Hepatocyte (in vitro differentiated cells): ENCODE data around the gene RIPOR2. TPM values are rescaled to one million over a fixed set of nuclear protein-coding genes. Genes with fewer than 3 reads are reported as not detected.

Source experiments
- DNase-seq: peaks from one replicate; pipeline ENCODE4 v3.0.0-alpha.2; 2016; ENCODE audit warnings: low spot score
- H2AFZ ChIP-seq: fragments of 200-600 bp; sonication (generic); 2 replicates; pipeline ENCODE4 v1.6.0; 2016; ENCODE audit warnings: antibody characterized with exemption, mild to moderate bottlenecking
- H3K27ac ChIP-seq: fragments of 200-600 bp; sonication (generic); 2 replicates; pipeline ENCODE4 v1.5.1; 2016; ENCODE audit warnings: mild to moderate bottlenecking
- H3K27me3 ChIP-seq: fragments of 200-600 bp; sonication (generic); 2 replicates; pipeline ENCODE4 v1.6.1; 2016
- H3K36me3 ChIP-seq: fragments of 200-600 bp; sonication (generic); replicated peaks from 2 replicates; pipeline ENCODE4 v1.5.1; 2016; ENCODE audit warnings: low read depth; ENCODE audit not compliant: insufficient read depth
- H3K4me1 ChIP-seq: fragments of 200-600 bp; sonication (generic); 2 replicates; pipeline ENCODE4 v1.5.1; 2016; ENCODE audit warnings: mild to moderate bottlenecking, moderate library complexity; ENCODE audit not compliant: insufficient read depth
- H3K4me2 ChIP-seq: fragments of 200-600 bp; sonication (generic); 2 replicates; pipeline ENCODE4 v1.6.0; 2016
- H3K4me3 ChIP-seq: fragments of 200-600 bp; sonication (generic); 2 replicates; pipeline ENCODE4 v1.5.1; 2016; ENCODE audit warnings: mild to moderate bottlenecking
- H3K79me2 ChIP-seq: fragments of 200-600 bp; sonication (generic); 2 replicates; pipeline ENCODE4 v1.6.0; 2017; ENCODE audit warnings: mild to moderate bottlenecking
- H3K9me2 ChIP-seq: fragments of 200-600 bp; sonication (generic); replicated peaks from 2 replicates; pipeline ENCODE4 v1.6.0; 2017; ENCODE audit warnings: mild to moderate bottlenecking; ENCODE audit not compliant: insufficient read depth
- H3K9me3 ChIP-seq: fragments of 200-600 bp; sonication (generic); 2 replicates; pipeline ENCODE4 v1.5.1; 2016; ENCODE audit warnings: low read depth, mild to moderate bottlenecking
- H4K20me1 ChIP-seq: fragments of 200-600 bp; sonication (generic); 2 replicates; pipeline ENCODE4 v1.6.0; 2016; ENCODE audit warnings: mild to moderate bottlenecking; ENCODE audit not compliant: insufficient read depth, poor library complexity, severe bottlenecking
- EZH2 ChIP-seq: fragments of 200-600 bp; sonication (generic); IDR thresholded peaks from 2 replicates; pipeline ENCODE4 v1.6.1; 2016; ENCODE audit warnings: antibody characterized with exemption, mild to moderate bottlenecking, borderline replicate concordance
- EZH2phosphoT487 ChIP-seq: fragments of 200-600 bp; sonication (generic); IDR thresholded peaks from one replicate; pipeline ENCODE4 v1.6.1; 2018; ENCODE audit warnings: antibody characterized with exemption, mild to moderate bottlenecking, low read depth, moderate library complexity; ENCODE audit not compliant: unreplicated experiment, severe bottlenecking
- WGBS: methylation state at CpG from one replicate; pipeline ENCODE4 v1.1.6; 2016; ENCODE audit warnings: low lambda C conversion rate; ENCODE audit errors: missing lambda C conversion rate; 5-methylcytosine and 5-hydroxymethylcytosine counted together
- polyA plus RNA-seq: library from polyadenylated mRNA; unstranded; fragments of >200 nt; fragmentation: Nextera tagmentation; extraction: Ambion mirVana; gene quantifications from 2 replicates; pipeline ENCODE4 v1.2.1, GENCODE V29; 2016
- total RNA-seq: library from RNA; depleted of rRNA; stranded (reverse); fragments of >200 nt; gene quantifications from 2 replicates; pipeline ENCODE4 v1.2.3, GENCODE V29; 2014
- TF ChIP-seq, protein P1 (sequence below): fragments of 200-600 bp; sonication (generic); IDR thresholded peaks from 2 replicates; pipeline ENCODE4 v1.5.1; 2016; ENCODE audit warnings: antibody characterized with exemption, mild to moderate bottlenecking; ENCODE audit not compliant: poor library complexity

The RIPOR2 gene
- total and polyA plus RNA-seq, 2 experiments from 2014 or later, result 11.8 to 17.3 TPM

DNA sequence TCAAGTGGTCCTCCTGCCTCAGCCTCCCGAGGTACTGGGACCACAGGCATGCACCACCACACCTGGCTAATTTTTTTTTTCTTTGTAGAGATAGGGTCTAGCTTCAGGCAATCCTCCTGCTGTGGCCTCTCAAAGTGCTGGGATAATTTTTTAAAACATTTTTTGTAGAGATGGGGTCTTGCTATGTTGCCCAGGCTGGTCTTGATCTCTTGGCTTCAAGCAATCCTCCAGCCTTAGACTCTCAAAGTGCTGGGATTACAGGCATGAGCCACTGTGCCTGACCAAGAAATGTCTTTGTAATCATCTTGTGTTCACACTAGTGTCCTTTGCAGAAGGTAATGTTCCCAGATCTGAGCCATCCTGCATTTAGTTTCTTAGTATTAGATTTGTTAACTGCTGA lies 61.6 kb downstream of the RIPOR2 start:
- H2AFZ ChIP-seq, result no peak overlapping the region

DNA sequence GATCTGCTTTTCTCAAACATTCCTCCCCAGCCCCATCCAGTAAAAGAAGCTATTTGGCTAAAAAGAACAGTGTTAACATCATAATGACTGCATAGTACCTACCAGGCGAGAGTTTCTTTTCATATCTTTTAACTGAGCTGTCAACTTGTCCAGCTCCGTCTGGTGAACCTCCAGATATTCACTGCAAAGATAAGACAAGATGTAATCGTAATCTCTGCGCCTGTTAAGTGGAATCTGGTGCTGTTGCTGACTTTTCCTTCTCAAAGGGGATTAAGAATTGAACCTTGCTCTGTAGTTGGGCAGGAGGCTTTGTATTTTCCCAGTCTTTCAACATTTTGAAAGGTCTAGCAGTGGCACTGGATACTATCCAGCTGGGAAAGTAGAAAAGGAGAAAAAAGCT lies 63.0 kb downstream of the RIPOR2 start:
- Histone ChIP-seq H3K27ac (peak overlapping the region; percentile 4), H3K4me1 (peaks cover 7% of the 10 kb centered on the region), H3K9me3 (no peaks in the 10 kb centered on the region), H3K79me2 (no peaks in the 10 kb centered on the region), H4K20me1 (no peaks in the 10 kb centered on the region), H3K36me3 (no peaks in the 10 kb centered on the region), H3K9me2 (no peaks in the 10 kb centered on the region), H2AFZ (no peak overlapping the region), H3K4me2 (no peak overlapping the region), H3K27me3 (no peaks in the 10 kb centered on the region), H3K4me3 (no peak overlapping the region)
- DNase-seq, result peak; percentile 28
- WGBS, result 14% methylated on average over 4 of the region's 4 CpGs
- no peak for TF ChIP-seq EZH2phosphoT487
- no peak for TF ChIP-seq EZH2
- TF ChIP-seq, protein P1, sequence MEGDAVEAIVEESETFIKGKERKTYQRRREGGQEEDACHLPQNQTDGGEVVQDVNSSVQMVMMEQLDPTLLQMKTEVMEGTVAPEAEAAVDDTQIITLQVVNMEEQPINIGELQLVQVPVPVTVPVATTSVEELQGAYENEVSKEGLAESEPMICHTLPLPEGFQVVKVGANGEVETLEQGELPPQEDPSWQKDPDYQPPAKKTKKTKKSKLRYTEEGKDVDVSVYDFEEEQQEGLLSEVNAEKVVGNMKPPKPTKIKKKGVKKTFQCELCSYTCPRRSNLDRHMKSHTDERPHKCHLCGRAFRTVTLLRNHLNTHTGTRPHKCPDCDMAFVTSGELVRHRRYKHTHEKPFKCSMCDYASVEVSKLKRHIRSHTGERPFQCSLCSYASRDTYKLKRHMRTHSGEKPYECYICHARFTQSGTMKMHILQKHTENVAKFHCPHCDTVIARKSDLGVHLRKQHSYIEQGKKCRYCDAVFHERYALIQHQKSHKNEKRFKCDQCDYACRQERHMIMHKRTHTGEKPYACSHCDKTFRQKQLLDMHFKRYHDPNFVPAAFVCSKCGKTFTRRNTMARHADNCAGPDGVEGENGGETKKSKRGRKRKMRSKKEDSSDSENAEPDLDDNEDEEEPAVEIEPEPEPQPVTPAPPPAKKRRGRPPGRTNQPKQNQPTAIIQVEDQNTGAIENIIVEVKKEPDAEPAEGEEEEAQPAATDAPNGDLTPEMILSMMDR, result no peak

More for the DNA sequence above, 61.6 kb downstream of the RIPOR2 start:
- 90% methylated on average over 1 of the region's 1 CpG for WGBS
- Histone ChIP-seq H3K4me1 (peaks cover 7% of the 10 kb centered on the region), H3K9me2 (no peaks in the 10 kb centered on the region), H3K36me3 (no peaks in the 10 kb centered on the region), H3K9me3 (no peaks in the 10 kb centered on the region), H4K20me1 (no peaks in the 10 kb centered on the region), H3K79me2 (no peaks in the 10 kb centered on the region), H3K4me3 (no peak overlapping the region), H3K4me2 (no peak overlapping the region), H3K27me3 (no peaks in the 10 kb centered on the region), H3K27ac (no peak overlapping the region)
- TF ChIP-seq EZH2phosphoT487 (no peak), EZH2 (no peak)
- TF ChIP-seq, protein P1, result no peak
- DNase-seq, result no peak

DNA sequence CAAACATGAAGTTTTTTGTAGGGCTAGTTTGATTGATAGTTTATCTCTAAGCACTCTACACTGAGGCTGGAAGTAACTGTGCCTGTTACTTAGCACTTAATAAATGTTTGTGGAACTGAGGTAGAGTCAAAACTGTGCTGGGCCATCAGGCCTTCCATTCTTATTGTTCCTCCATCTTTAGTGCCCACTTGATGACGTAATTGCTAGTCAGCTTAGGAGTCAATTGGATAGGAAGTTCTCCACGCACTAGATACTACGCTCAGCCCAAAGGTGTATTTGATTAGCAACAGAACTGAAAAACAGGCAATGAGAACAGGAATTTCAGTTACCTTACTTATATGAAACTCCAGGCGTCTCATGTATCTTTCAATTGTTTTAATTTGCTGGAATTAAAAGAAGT lies 67.0 kb downstream of the RIPOR2 start:
- Histone ChIP-seq H3K27me3 (no peaks in the 10 kb centered on the region), H3K9me2 (no peaks in the 10 kb centered on the region), H3K4me2 (no peak overlapping the region), H2AFZ (no peak overlapping the region), H3K27ac (no peak overlapping the region), H4K20me1 (no peaks in the 10 kb centered on the region), H3K79me2 (no peaks in the 10 kb centered on the region), H3K36me3 (no peaks in the 10 kb centered on the region), H3K4me3 (no peak overlapping the region), H3K4me1 (no peaks in the 10 kb centered on the region), H3K9me3 (no peaks in the 10 kb centered on the region)
- TF ChIP-seq, protein P1, result no peak
- TF ChIP-seq EZH2phosphoT487 (no peak), EZH2 (no peak)
- 94% methylated on average over 4 of the region's 4 CpGs for WGBS
- DNase-seq, result no peak
